Breast epithelium (tissue), 4 donors: Measurements from ENCODE around the gene PKN1. TPM values are rescaled to one million over a fixed set of nuclear protein-coding genes. Genes with fewer than 3 reads are reported as not detected.
"Not testable (repeated sequence)": the region's sequence is repeated elsewhere in the genome, so short reads cannot be mapped to it uniquely, and the experiment has no call there.

Source experiments
- DNase-seq, 2 donors: peaks; one replicate each; pipeline ENCODE4 v3.0.0-alpha.2; 2019; ENCODE audit warnings: low spot score in 2 of 2
- H3K27ac ChIP-seq, 2 donors: fragments of 200-600 bp; sonication (generic) in 1 of 2; one replicate each; pipeline ENCODE4 v1.5.1; 2016 to 2019; ENCODE audit warnings: mild to moderate bottlenecking in 1 of 2
- H3K27me3 ChIP-seq, 2 donors: fragments of 200-600 bp; sonication (generic) in 1 of 2; one replicate each; pipeline versions ENCODE4 v1.5.1 to v1.6.0; 2017 to 2019; ENCODE audit warnings: control low read depth in 1 of 2, mild to moderate bottlenecking in 1 of 2
- H3K36me3 ChIP-seq: fragments of 200-600 bp; one replicate; pipeline ENCODE4 v1.5.1; 2019
- H3K4me1 ChIP-seq, 2 donors: fragments of 200-600 bp; sonication (generic); one replicate each; pipeline ENCODE4 v1.5.1; 2016 to 2019; ENCODE audit warnings: control low read depth in 1 of 2
- H3K4me3 ChIP-seq, 3 donors: fragments of 200-600 bp; sonication (generic); 1 replicate in 2 of 3; 2 replicates in 1 of 3; pipeline ENCODE4 v1.5.1; 2016 to 2019; ENCODE audit warnings: mild to moderate bottlenecking in 3 of 3, moderate library complexity in 2 of 3
- H3K9me3 ChIP-seq, 2 donors: fragments of 200-600 bp; sonication (generic) in 1 of 2; one replicate each; pipeline ENCODE4 v1.5.1; 2016 to 2019; ENCODE audit warnings: control low read depth in 1 of 2
- CTCF ChIP-seq, 3 donors: fragments of 450-650 bp; IDR thresholded peaks; one replicate each; pipeline ENCODE4 v1.5.1; 2016 to 2017; ENCODE audit warnings: antibody characterized with exemption in 3 of 3, mild to moderate bottlenecking in 3 of 3, moderate library complexity in 3 of 3
- POLR2A ChIP-seq: fragments of 450-650 bp; IDR thresholded peaks from one replicate; pipeline ENCODE4 v1.6.1; 2016; ENCODE audit warnings: antibody characterized with exemption, mild to moderate bottlenecking, moderate library complexity
- POLR2AphosphoS5 ChIP-seq, 3 donors: sonication (generic); formaldehyde crosslinking; IDR thresholded peaks; one replicate each; pipeline ENCODE4 v1.6.1; 2017; ENCODE audit warnings: antibody characterized with exemption in 3 of 3
- intact Hi-C: fragments of 100-400 bp; cut with DNase I; formaldehyde crosslinking; loops from one replicate; pipeline ENCODE4 v1.15.1; 2023; ENCODE audit warnings: low total_unique reads
- total RNA-seq, 3 donors: library from RNA; depleted of rRNA; stranded (reverse); fragments of >200 nt; gene quantifications; one replicate each; pipeline ENCODE4 v1.1.0, GENCODE V29; 2016

The PKN1 gene
- total RNA-seq, 3 donors from 2014 or later, result 40.8 to 78.1 (median 59.6) TPM

GRCh38 chr19:14443632-14444216 lies 10.6 kb downstream of the PKN1 start:
- Histone ChIP-seq H3K36me3 (peaks cover 12% of the 10 kb centered on the region), H3K27ac (no peak overlapping the region), H3K4me3 (no peak overlapping the region), H3K9me3 (no peaks in the 10 kb centered on the region), H3K27me3 (no peaks in the 10 kb centered on the region), H3K4me1 (no peaks in the 10 kb centered on the region)
- TF ChIP-seq CTCF (IDR thresholded peaks at IDR 0.05) (no peak), POLR2AphosphoS5 (IDR thresholded peaks at IDR 0.05) (no peak), POLR2A (no peak)
- DNase-seq, result no peak
- intact Hi-C loops, result no loop called here

GRCh38 chr19:14446336-14447036 lies 13.4 kb downstream of the PKN1 start:
- intact Hi-C loops, result no loop called here

GRCh38 chr19:14449321-14449720 lies 16.2 kb downstream of the PKN1 start:
- H3K9me3 ChIP-seq, result no peaks in the 10 kb centered on the region
- peaks cover 4% of the 10 kb centered on the region for H3K36me3 ChIP-seq
- no peak for DNase-seq
- H3K4me1 ChIP-seq, result no peaks in the 10 kb centered on the region
- no peak overlapping the region for H3K27ac ChIP-seq
- intact Hi-C loops, result no loop called here
- no peak for TF ChIP-seq POLR2AphosphoS5 (IDR thresholded peaks at IDR 0.05)
- no peak for TF ChIP-seq CTCF (IDR thresholded peaks at IDR 0.05)
- TF ChIP-seq POLR2A, result no peak
- no peaks in the 10 kb centered on the region for H3K27me3 ChIP-seq
- H3K4me3 ChIP-seq, result no peak overlapping the region

More at GRCh38 chr19:14446336-14447036, 13.4 kb downstream of the PKN1 start:
- no peaks in the 10 kb centered on the region for H3K9me3 ChIP-seq
- H3K4me1 ChIP-seq, result no peaks in the 10 kb centered on the region
- H3K27me3 ChIP-seq, result no peaks in the 10 kb centered on the region
- DNase-seq, result no peak
- TF ChIP-seq POLR2A (no peak), CTCF (IDR thresholded peaks at IDR 0.05) (no peak), POLR2AphosphoS5 (IDR thresholded peaks at IDR 0.05) (no peak)
- H3K27ac ChIP-seq, result no peak overlapping the region
- H3K4me3 ChIP-seq, result no peak overlapping the region
- peaks cover 12% of the 10 kb centered on the region for H3K36me3 ChIP-seq

- DNase-seq, result no peak
- Histone ChIP-seq H3K27ac (no peak overlapping the region), H3K4me1 (no peaks in the 10 kb centered on the region), H3K36me3 (no peaks in the 10 kb centered on the region), H3K4me3 (no peak overlapping the region), H3K9me3 (no peaks in the 10 kb centered on the region), H3K27me3 (no peaks in the 10 kb centered on the region)
- intact Hi-C loops, result no loop called here
- no peak for TF ChIP-seq POLR2A
- no peak for TF ChIP-seq POLR2AphosphoS5 (IDR thresholded peaks at IDR 0.05)
- TF ChIP-seq CTCF (IDR thresholded peaks at IDR 0.05), result no peak
These were observed 17.2 kb downstream of the PKN1 start for GRCh38 chr19:14450168-14450874.

- TF ChIP-seq POLR2A (no peak), CTCF (IDR thresholded peaks at IDR 0.05) (no peak), POLR2AphosphoS5 (IDR thresholded peaks at IDR 0.05) (no peak)
- no peak for DNase-seq
- Histone ChIP-seq H3K9me3 (no peaks in the 10 kb centered on the region), H3K27ac (no peak overlapping the region), H3K4me1 (no peaks in the 10 kb centered on the region), H3K27me3 (no peaks in the 10 kb centered on the region), H3K4me3 (no peak overlapping the region), H3K36me3 (no peaks in the 10 kb centered on the region)
- intact Hi-C loops, result no loop called here
These were observed 17.8 kb downstream of the PKN1 start for GRCh38 chr19:14450876-14451275.

GRCh38 chr19:14452303-14452702 lies 19.2 kb downstream of the PKN1 start:
- H3K9me3 ChIP-seq, H3K27ac ChIP-seq, H3K4me3 ChIP-seq, intact Hi-C loops, H3K36me3 ChIP-seq, DNase-seq, H3K27me3 ChIP-seq, H3K4me1 ChIP-seq: not testable (repeated sequence)
